A673 (cell line): Measurements from ENCODE around the gene TLR1. TPM values are rescaled to one million over a fixed set of nuclear protein-coding genes. Genes with fewer than 3 reads are reported as not detected.

ENCODE experiments used
- BruUV-seq: library from RNA; stranded (reverse); fragments of 400-500 nt; replicated peaks from 2 replicates; lab custom pipeline; 2021; lab: Mats Ljungman, UMichigan
- CTCF ChIA-PET: fragments of 300-600 bp; sonication (Branson Sonifier 250); formaldehyde crosslinking; loops from one replicate; lab custom pipeline; 2022; ENCODE audit warnings: antibody characterized with exemption; lab: Charles Lee
- POLR2A ChIA-PET: fragments of 300-600 bp; sonication (Branson Sonifier 250); formaldehyde crosslinking; loops from one replicate; lab custom pipeline; 2022; ENCODE audit warnings: antibody characterized with exemption; ENCODE audit not compliant: low non-redundant PET; lab: Charles Lee
- DNase-seq: peaks from one replicate; pipeline ENCODE4 v3.0.0-alpha.2; 2015; ENCODE audit warnings: low spot score
- H3K27ac ChIP-seq: fragments of 200-600 bp; sonication (generic); 2 replicates; pipeline ENCODE4 v1.5.1; 2016; ENCODE audit warnings: mixed run types, low read depth, mild to moderate bottlenecking, mixed read lengths, antibody characterized with exemption, low read length; ENCODE audit not compliant: poor library complexity, severe bottlenecking
- H3K27me3 ChIP-seq: fragments of 200-600 bp; sonication (generic); replicated peaks from 2 replicates; pipeline ENCODE4 v1.6.1; 2017; ENCODE audit warnings: mixed run types, low read depth, mild to moderate bottlenecking, mixed read lengths, antibody characterized with exemption, low read length; ENCODE audit not compliant: insufficient read depth, poor library complexity
- H3K36me3 ChIP-seq: fragments of 200-600 bp; sonication (generic); 2 replicates; pipeline ENCODE4 v1.6.1; 2016; ENCODE audit warnings: mixed run types, mild to moderate bottlenecking, mixed read lengths, antibody characterized with exemption, low read length; ENCODE audit not compliant: insufficient read depth, poor library complexity, severe bottlenecking
- H3K4me1 ChIP-seq: fragments of 200-600 bp; sonication (generic); 2 replicates; pipeline ENCODE4 v1.6.1; 2017; ENCODE audit warnings: mixed run types, mild to moderate bottlenecking, mixed read lengths, antibody characterized with exemption, low read length; ENCODE audit not compliant: insufficient read depth, poor library complexity, severe bottlenecking
- H3K4me3 ChIP-seq: fragments of 200-600 bp; sonication (generic); 2 replicates; pipeline ENCODE4 v1.5.1; 2016; ENCODE audit warnings: low read depth, mixed run types, mild to moderate bottlenecking, mixed read lengths, low read length; ENCODE audit not compliant: poor library complexity, severe bottlenecking
- H3K9me3 ChIP-seq: fragments of 200-600 bp; sonication (generic); 2 replicates; pipeline ENCODE4 v1.6.1; 2016; ENCODE audit warnings: mixed run types, low read depth, mild to moderate bottlenecking, mixed read lengths, antibody characterized with exemption, low read length; ENCODE audit not compliant: poor library complexity, severe bottlenecking
- EZH2 ChIP-seq: fragments of 200-600 bp; sonication (generic); IDR thresholded peaks from 2 replicates; pipeline ENCODE4 v1.6.1; 2017; ENCODE audit warnings: borderline replicate concordance, low read depth, mild to moderate bottlenecking, mixed read lengths, antibody characterized with exemption, low read length; ENCODE audit not compliant: poor library complexity, severe bottlenecking
- intact Hi-C: fragments of 100-400 bp; cut with micrococcal nuclease; formaldehyde crosslinking; loops from one replicate; pipeline ENCODE4 v1.10.0; 2022; ENCODE audit not compliant: unreplicated experiment
- total RNA-seq: library from RNA; stranded (reverse); gene quantifications from 2 replicates; pipeline ENCODE4 v1.2.3, GENCODE V29; 2021
- TF ChIP-seq, protein P1 (sequence below): fragments of 300-800, 200-600 bp; sonication (generic); conservative IDR thresholded peaks from 2 replicates; pipeline ENCODE4 v1.5.1; 2017; ENCODE audit warnings: low read depth, mild to moderate bottlenecking, antibody characterized with exemption, low read length, moderate library complexity, mixed read lengths

Gene TLR1
- total RNA-seq, 1 experiment from 2014 or later = 0.37 TPM

DNA sequence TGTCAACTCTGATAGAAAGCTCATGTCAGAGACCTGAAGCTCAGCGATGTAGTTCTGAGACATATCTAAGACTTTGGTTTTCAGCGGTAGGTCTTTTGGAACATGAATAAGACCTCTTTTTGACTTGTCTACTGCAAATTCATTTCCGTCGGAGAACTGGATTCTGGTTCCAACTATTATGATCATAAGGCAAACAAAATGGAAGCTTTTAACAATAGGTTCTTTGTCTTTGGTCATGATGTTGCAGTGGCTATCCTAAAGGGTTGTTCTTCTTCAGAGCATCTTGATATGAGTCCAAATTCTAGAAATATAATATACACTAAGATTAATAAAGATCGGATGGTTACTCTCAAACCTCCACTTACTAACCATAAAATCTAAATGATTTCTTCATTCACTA is 24.6 kb upstream of the TLR1 start:
- ChIA-PET CTCF (no interaction called here), POLR2A (no interaction called here)
- intact Hi-C loops = no loop called here
- no peak for DNase-seq
- BruUV-seq = no TSS peak
- no peaks in the 10 kb centered on the region for H3K4me1 ChIP-seq
- no peak overlapping the region for H3K4me3 ChIP-seq
- H3K36me3 ChIP-seq = no peaks in the 10 kb centered on the region
- H3K27ac ChIP-seq = no peak overlapping the region
- no peaks in the 10 kb centered on the region for H3K9me3 ChIP-seq
- TF ChIP-seq, protein P1, sequence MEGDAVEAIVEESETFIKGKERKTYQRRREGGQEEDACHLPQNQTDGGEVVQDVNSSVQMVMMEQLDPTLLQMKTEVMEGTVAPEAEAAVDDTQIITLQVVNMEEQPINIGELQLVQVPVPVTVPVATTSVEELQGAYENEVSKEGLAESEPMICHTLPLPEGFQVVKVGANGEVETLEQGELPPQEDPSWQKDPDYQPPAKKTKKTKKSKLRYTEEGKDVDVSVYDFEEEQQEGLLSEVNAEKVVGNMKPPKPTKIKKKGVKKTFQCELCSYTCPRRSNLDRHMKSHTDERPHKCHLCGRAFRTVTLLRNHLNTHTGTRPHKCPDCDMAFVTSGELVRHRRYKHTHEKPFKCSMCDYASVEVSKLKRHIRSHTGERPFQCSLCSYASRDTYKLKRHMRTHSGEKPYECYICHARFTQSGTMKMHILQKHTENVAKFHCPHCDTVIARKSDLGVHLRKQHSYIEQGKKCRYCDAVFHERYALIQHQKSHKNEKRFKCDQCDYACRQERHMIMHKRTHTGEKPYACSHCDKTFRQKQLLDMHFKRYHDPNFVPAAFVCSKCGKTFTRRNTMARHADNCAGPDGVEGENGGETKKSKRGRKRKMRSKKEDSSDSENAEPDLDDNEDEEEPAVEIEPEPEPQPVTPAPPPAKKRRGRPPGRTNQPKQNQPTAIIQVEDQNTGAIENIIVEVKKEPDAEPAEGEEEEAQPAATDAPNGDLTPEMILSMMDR = no peak
- no peak for TF ChIP-seq EZH2
- H3K27me3 ChIP-seq = no peaks in the 10 kb centered on the region

DNA sequence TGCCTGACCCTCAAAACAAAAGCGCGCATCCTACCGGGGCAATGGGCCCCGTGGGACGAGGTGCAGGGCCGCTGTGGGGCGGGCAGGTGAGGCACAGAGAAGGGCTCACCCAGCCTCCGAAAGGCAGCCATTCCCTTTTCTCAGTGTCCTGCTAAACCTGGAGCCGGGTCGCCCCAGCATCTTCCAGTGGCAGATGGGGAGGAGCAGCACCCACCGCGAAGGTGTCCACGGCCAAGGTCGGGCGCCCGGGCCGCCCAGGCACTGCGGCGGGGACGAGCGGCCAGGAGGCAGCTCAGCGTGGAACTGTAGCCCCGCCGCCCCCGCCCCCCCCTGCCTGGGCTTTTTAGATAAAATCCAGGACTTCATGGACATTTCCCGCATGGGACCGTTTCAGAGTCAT is 19.2 kb upstream of the TLR1 start:
- intact Hi-C loops = no loop called here

DNA sequence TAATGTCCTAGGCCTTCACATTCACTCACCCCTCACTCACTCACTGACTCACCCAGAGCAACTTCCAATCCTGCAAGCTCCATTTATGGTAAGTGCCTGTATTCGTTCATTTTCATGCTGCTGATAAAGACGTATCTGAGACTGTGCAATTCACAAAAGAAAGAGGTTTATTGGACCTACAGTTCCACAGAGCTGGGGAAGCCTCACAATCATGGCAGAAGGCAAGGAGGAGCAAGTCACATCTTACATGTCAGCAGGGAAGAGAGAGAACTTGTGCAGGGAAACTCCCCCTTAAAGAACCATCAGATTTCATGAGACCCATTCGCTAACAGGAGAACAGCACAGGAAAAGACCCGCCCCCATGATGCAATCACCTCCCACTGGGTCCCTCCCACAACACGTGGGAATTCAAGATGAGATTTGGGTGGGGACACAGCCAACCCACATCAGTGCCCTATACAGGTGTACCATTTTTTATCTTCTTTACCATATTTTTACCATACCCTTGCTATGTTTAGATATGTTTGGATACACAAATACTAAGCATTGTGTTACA is 18.2 kb upstream of the TLR1 start:
- Histone ChIP-seq H3K9me3 (no peaks in the 10 kb centered on the region), H3K4me1 (no peaks in the 10 kb centered on the region), H3K36me3 (no peaks in the 10 kb centered on the region), H3K27me3 (no peaks in the 10 kb centered on the region), H3K4me3 (no peak overlapping the region), H3K27ac (no peak overlapping the region)
- DNase-seq = no peak
- TF ChIP-seq, protein P1 = no peak
- TF ChIP-seq EZH2 = no peak
- ChIA-PET CTCF (interaction anchor here (0.6 kb wide), 1 partner anchor 243 kb away, joined by 7 read pairs; no protein-coding TSS in a partner anchor), POLR2A (no interaction called here)
- BruUV-seq = no TSS peak
- intact Hi-C loops = no loop called here

More for the DNA sequence above, 19.2 kb upstream of the TLR1 start:
- Histone ChIP-seq H3K4me3 (no peak overlapping the region), H3K4me1 (no peaks in the 10 kb centered on the region), H3K36me3 (no peaks in the 10 kb centered on the region), H3K27me3 (no peaks in the 10 kb centered on the region), H3K9me3 (no peaks in the 10 kb centered on the region), H3K27ac (no peak overlapping the region)
- TF ChIP-seq EZH2 = no peak
- TF ChIP-seq, protein P1 = no peak
- DNase-seq = no peak
- BruUV-seq = no TSS peak
- POLR2A ChIA-PET = no interaction called here
- CTCF ChIA-PET = no interaction called here
